HG03175 (cell line): Measurements from ENCODE around the gene MPND.
A peak's percentile ranks its signal among the peaks of the same experiment; 100 is the strongest.

ENCODE experiments used
- ATAC-seq: cut with Tn5 transposase; IDR thresholded peaks from one replicate; pipeline ENCODE4 v1.9.1; 2021; ENCODE audit warnings: mild to moderate bottlenecking, moderate library complexity; ENCODE audit not compliant: unreplicated experiment

The MPND gene

DNA sequence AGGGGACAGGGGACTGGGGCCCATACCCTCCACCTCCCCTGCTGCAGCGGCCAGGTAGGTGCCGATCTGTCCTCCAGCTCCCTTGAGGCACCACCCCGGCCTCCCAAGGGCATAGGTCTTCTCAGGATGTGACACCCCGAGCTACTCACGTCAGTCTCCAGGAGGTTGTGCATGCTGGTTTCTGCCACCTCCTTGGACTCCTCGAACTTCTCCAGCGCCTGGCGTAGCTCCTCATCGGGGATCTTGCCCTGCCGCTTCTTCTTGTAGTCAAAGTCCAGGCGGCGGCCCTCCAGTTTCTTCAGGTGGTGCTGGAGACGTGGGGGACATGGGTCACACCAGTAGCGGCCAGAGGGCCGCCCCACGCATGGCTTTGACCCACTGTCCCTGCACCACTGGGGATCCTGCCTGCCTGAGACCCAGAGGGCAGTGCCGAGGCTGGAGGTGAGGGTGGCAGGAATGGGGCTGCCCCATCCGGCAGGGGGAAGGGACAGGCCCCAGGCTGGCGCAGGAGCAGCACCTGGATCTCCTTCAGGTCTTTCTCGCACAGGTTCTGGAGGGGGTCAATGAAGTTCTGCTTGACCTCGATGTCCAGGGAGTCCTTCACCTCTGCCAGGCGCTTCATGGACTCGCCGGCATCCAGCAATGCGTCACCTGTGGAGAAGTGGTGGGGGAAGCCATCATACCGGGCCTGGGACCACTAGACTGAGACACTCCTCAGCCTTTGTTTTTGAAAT lies 20.4 kb downstream of the MPND start:
- ATAC-seq, result no peak

DNA sequence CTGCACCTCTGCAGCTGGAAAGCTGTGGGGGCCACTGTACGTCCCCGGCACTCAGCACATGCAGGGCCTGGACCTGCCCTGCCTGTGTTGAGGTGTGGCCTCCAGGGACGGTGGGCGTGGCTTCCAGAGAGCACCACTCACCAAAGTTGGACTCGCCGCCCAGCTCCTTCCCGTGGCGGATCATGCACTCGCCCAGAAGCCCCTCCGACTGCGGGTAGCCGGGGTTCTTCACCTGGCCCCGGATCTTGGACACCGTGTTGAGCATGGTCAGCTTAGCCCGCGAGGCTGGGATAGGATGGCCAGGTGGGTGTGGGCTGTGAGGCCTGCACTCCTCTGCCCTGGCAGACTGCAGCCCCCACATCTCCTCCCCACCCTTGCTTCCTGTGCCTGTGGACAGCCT lies 22.0 kb downstream of the MPND start:
- ATAC-seq, result no peak

DNA sequence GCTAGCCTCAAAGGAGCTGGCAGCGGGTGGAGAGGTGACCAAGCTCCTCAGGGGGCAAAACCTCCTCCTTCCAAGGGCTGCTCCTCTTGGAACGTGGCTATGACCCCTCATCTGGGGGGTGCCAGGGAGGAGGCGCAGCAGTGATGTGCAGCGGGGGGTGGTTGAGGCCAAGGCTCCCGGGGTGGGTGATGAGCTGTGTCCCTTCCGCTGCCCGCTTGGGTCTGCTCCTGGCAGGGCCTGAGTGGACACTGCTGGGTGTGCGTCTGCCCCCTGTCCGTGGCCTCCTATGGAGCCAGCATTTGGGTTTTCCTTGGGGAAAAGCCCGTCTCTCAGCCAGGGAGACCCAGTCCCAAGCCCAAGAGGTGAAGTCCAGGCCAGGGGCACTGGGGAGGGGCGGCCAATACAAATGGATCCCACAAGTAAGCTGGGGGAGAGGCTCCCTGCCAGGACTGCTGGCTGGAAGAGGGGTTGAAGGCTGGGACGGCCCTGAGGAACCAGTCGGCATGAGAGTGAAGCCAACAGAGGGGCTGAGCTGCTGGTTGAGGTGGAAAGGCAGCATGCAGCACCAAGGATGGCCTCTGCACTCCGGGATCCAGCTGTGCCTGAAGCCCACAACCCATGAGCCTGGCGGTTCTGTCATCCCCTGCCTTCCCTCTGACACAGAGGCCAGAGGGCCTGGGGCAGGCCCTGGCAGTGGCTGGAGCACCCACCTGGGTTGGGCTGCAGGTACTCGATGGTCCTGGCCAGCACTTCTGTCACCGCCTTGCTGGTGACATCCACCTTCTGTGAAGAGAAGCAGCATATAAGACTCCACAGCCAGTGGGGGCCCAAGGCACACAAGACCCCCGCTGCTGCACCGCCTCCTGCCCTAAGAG lies 22.7 kb downstream of the MPND start:
- ATAC-seq, result no peak

DNA sequence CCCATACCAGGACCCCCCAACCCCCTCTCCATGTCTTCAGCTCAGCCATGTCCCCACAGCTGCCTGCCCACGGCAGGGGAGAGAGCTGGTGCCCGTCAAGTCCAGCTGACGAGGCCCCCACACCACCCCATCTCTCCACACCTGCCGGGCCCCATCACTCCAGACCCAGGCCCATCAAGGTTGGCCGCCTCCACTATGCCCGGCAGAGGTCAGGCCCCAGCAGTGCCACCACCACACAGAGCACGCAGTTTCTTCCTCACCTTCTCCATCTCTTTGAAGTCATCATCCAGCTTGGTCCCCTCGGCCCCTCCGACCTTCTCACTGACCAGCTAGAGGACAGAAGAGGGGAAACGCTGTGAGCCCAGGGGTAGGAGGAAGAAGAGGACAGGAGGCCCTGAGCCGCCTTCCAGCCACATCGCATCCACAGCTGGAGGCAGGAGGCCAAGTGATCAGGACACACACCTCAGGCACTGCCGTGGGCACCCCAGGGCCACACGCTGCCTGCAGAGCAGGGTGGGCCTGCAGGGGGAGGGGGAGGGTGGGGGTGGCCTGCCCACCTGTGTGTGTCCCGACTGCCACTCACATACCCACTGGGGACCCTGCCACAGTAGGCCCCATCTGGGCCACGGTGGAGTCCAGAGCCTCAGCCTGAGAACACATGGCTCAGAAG lies 23.4 kb downstream of the MPND start:
- ATAC-seq, result no peak

DNA sequence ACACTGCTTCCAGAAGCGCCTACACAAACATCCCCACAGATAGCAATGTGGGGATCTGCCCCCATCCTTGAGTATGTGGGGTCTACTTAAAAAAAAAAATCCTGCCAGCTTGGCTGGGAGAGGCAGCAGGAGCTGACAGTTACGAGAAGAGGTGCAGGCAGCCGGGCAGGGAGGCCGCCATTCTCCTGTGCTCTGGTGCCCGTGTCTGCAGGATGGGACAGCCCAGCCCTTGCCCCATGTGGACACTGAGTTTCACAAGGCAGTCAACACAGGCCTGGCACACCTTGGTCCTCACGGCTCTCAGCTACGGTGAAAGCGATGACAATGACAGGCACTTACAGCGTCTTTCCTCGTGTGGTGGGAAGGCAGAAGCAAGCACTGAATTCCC lies 24.0 kb downstream of the MPND start:
- no peak for ATAC-seq

DNA sequence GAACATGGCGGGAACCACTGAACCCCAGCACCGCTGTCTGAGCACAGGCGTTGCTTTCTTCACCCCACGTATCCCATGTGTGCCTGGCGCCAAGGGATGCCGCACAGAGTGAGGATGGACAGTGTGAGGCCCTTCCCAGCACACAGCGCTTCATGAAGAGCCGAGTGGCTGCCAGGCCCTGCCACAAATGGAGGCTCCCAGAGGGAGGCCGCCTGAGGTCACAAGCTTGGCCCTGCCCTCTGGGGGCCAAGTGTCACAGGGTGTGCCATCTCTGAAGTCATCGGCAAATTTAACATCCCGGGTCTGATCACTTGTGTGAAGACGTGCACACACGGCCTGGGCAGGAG lies 24.4 kb downstream of the MPND start:
- no peak for ATAC-seq

DNA sequence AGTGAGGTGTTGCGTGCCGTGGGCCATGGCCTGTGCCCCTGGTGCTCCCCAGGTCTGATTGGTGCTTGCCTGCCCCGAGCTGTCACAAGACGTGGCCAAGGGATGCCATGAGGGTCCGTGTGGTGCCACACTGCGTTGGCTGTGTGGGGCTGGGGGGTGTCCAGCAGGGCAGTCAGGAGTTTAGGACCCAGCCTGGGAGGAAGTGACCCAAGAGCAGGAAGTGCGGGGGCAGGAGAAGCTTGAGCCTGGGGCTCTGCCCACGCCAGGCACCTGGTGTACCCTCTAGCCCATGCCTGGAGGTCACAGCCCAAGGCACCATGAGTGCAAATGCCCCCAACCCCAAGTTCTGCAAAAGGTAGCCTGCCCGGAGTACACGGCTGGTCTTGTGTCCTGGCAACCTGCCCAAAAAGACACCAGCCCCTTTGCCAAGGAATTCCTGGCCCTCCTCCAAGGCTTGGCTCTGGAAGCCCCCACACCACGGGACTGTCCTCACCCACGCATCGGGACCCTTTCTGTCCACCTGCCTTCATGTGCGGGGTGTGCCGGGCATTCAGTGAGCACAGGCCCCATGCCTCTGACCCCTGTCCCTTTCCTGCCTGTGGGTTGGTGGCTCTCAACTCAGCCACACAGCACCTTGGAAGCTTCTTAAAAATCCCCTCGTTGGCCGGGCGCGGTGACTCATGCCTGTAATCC lies 24.9 kb downstream of the MPND start:
- no peak for ATAC-seq

DNA sequence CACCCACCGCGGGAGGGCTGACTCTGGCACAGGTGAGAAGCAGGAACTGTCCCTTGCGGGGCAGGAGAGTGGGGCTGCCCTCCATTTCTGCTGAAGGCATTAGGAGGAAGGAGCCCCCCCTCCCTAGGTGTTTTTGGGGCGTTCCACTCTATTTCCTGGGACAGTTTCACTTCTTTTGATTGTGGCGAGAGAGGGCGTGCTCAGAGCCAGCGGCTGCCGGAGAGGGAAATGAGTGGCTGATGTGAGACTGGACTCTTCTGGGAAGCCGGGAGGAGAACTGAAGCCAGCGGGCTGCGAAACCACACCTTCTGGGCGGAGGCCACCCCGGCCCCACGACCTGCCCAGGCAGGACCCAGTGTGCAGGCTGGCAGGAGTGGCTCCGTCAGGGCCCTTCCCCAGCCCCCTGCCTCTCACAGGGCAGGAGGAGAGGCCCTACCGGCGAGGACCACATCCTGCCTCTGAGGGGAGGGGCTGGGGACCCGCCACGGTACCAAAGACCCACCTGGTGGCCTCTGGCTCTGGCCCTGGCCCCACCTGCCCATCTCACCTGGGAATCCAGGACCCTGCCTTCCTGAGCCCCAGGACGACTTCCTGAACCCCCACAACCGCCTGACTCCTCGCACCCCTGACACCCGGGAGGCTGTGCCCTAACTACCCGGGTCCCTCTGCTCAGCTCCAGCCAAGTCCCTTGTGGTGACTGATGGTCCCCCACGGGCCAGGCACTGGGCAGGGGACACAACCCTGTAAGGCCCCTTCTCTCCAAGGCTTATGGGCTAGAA lies 25.9 kb downstream of the MPND start:
- peak; percentile 48 for ATAC-seq

DNA sequence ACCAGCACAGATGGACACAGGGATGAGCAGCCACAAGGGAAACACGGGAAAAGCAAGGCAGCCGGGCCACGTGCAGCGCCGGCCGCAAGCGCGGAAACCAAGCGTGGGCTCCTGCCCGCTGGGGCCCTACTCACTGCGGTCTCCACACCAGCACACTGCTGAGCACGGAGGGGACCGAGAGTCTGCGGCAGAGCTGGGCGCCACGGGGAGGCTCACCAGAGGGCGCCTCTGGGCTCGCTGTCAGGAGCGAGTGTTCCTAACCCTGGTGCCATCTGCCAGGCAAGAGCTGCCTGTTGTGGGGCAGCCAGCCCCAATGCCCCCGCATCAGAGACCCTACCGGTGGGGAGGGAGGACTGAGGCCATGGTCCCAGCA lies 26.5 kb downstream of the MPND start:
- ATAC-seq, result peak; percentile 39

DNA sequence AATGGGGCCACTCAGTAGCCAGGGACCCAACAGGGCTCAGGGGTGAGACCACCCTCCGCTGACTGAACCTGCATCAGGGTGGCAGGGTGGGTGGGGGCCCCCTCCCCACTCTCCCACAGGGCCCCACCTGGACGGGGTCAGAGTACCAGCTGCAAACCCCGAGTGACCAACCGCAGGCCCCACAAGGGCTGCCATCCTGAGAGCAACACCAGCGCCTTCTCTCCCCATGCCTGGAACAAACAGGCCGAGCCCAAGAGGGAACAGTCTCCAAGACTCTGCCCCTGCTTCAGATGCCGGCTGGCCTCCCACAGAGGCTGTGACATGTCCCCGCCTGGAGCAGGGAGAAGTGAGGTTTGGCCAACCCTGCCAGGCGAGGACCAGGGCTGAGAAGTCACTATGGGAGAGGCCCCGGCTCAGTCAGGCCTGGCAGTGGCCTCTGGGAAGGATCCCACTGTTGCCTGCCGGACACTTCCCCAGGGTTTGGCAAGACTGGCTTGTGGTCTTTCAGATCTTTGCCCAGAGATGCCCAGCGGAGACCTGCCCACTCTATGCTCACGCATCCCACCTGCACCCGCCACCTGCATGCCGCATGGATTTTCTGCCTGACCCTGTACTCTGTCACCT lies 27.2 kb downstream of the MPND start:
- ATAC-seq, result no peak

DNA sequence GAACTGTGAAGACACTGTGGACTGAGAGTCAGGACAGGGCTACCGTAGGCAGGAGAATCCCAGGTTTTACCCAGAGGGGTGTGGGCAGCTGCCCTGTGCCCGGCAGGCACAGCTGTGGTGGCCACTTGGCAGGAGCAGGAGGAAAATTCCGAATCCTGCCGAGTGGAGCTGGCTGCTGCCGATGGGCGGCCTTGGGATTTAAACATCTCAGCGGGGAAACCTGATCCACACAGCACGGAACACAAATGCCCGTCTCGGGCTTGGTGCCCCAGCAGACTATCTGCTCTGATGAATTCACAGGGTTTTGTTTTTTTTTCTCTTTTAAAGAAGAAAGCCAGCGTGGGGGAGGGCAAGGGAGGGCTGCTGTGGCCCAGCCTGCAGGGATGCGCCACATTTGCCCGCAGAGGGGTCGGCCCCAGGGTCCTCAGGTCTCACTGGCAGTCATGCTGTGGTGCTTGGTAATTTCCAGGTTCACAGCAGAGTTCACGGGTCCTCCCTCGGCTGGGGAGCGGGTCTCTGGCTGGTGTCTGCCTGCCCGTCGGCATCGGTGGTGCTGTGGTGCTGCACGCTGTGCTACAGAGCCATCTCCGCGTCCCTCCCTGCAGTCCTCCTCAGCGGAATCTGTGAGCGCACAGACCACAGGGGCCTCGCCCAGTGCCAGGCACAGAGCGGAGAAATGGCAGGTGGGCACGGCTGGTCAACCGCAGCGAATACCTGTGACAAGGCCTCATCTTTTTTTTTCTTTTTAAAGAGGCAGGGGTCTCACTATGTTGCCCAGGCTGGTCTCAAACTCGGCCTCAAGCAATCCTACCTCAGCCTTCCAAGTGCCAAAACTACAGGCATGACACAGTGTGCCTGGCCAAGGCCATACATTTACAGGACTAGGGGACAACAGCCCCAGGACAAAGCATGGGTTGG lies 28.1 kb downstream of the MPND start:
- ATAC-seq, result no peak

DNA sequence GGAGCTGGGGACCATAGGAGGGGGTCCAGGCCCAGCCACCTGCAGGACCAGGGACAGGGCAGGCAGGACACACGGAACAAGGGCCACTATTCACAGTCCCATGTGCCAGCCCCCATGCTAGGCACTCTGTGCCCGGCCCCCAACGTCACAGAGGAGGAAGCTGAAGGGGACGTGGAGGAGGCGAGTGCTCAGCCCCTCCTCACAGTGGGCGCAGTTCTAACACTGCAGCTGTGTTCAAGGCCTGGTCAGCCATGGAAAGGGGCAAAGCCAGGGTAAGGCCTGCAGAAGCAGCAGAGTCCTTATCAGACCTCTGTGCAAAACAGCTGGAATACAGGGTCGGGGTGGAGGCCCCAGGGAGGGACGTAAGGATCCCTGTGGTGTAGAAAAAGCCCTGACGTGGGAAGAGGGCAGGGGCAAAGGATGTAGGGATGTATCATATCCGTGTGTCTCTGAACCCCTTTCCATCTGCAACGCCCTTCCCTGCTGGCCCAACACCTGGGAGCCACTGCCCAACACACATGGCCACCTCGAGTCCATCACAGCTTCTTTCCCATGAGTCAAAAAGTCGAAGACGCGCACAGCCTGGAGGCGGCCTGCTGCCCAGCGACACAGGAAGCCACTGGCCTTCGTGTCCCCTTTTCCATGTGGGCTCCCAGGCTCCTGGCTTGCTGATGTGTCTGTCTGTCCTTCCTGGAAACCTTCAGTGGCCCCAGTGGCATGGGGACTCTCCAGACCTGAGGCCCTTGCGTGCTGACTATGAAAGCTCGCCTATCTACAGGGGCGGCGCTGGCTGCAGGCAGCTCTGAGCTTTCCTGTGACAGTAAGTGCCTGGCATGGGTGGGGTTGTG lies 29.0 kb downstream of the MPND start:
- no peak for ATAC-seq

DNA sequence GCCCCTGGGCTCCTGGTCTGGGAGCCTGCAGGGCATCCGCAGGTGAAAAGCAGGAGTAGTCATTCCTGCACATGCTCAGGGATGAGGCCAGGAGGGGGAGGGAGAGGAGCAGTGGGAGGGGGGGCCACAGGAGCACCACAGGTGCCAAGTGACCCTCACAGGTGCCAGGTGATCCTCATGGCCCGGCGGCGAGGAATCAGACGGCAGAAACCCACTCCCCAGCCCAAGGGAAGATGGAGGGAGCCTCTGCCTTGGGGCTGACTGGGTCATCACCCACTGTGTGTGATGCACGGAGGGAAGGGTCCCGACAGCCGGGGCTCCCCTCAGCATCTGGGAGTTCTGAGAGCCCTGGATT lies 29.6 kb downstream of the MPND start:
- ATAC-seq, result no peak

DNA sequence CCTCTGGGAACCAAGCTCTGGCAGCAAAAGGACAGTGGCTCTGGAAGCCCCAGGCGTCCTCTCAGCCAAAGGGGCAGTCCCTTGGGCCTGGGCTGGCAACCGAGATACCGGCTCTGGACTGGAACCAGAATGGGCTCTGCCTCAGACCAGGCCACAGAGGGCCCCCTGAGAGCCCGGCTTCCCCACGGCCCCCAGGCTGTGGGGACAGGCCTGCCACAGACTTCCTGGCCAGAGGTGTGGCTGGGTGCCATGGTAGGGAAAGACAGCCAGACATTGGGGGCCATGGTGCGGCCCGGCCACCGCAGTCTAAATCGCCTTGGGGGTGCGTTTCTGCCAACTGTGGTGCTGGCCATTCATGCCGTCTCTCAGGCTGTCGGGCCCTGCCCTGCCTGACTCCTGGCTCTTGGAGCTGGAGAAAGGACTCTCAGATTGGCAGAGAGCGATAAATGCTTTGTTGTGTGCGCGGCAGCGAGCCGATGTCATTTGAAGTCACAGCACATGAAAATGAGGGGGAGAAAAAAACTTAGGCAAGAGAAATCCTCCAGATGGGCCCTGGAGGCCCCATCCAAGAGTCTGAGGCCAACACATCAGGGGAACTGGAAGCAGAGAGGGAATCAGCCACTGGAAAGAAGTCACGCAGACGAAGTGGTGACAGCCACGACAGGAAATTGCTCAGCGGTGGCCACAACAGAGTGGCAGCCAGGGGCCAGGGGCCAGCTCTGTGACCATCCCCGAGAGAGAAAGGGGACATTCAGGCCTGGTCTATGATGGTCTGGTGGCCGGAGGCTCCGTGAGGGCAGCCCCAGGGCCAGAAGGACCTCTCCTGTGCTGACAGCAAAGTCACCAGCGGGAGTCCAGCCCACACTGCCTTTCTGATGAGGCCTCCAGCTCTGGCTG lies 30.5 kb downstream of the MPND start:
- no peak for ATAC-seq

DNA sequence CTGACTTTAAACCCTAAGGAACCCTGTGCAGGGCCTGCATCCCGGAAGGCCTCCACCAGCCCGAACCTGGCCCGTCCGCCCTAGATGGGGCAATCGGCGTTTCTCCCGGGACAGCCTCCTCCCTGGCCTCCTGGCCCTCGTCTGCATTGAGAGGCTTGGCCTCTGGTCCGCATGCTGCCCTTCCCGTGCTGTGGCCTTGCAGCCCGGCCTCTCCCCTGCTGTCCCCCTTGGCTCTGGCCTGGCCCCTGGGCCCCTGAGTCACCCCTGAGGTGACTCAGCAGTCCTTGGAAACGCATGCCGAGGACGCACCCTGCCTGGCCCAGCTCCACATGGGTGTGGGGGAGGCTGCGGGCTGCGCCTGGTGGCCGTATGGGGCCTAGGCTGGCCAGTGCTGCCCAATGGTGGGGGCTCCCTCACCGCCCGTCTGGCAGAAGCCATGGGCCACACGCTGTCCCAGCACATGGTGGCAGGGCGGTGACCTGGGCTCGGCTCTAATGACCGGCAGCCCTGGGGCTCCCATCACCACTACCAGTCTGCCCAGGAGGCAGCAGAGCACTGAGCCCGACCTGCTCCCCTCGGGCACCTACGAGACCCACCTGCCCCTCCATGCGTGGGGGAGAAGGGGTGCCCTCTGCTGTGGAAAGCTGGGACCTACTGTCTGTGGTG lies 31.3 kb downstream of the MPND start:
- ATAC-seq, result no peak

DNA sequence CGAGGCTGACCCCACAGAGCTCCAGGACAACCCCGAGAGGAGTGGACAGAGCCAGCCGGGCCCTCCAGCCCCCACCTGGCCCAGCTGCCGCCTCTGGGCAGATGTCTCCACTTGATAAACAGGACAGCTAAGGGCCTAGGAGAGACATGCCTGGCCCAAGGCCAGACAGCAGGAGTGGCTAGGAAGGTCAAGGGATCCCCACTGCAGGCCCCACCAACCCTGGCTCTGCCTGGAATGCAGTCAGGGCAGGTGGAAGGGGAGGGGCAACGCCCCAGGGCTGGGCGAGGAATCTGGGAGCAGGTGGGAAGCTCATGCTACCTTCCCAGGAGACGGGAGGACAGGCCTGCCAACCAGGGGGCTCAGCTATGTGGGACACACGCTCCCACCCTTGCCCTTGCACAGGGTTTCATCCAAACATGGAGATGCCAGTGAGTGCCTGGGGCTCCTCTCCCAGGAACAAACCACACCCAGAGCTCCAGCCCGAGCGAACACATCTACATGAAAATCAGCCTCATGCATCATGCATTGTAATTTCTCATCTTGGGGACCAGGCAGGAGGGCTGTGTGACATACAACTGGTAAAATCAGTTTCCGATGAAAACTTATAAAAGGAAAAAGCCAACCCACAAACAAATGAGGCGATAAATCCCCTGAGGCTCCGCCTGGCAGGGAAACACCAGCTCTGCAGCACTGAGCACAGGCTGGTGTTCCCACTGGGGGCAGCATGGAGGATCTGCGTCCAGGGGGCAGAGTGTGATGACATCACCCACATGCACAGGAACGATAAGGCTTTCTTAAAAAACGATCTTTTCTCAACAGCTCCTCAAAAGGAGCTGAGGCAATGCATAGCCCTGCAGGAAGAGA lies 32.0 kb downstream of the MPND start:
- no peak for ATAC-seq
